GM19099 (cell line): ENCODE data around the gene STOML3.

Source experiments
- POLR2A ChIP-seq: IDR thresholded peaks from 3 replicates; pipeline ENCODE4 v1.6.1; 2011; ENCODE audit warnings: low read depth; ENCODE audit not compliant: insufficient read length; ENCODE audit errors: extremely low read depth

The STOML3 gene

GRCh38 chr13:38951525-38952313 lies 38.9 kb downstream of the STOML3 start:
- TF ChIP-seq POLR2A: no peak

GRCh38 chr13:38950987-38951386 lies 39.6 kb downstream of the STOML3 start:
- no peak for TF ChIP-seq POLR2A

GRCh38 chr13:38947054-38947453 lies 43.6 kb downstream of the STOML3 start:
- TF ChIP-seq POLR2A: no peak

GRCh38 chr13:38944219-38944618 lies 46.4 kb downstream of the STOML3 start:
- no peak for TF ChIP-seq POLR2A

GRCh38 chr13:38943231-38943630 lies 47.4 kb downstream of the STOML3 start:
- TF ChIP-seq POLR2A: no peak

GRCh38 chr13:38941353-38941945 lies 49.2 kb downstream of the STOML3 start:
- TF ChIP-seq POLR2A: no peak

GRCh38 chr13:38933786-38934185 lies 56.8 kb downstream of the STOML3 start:
- TF ChIP-seq POLR2A: no peak

- no peak for TF ChIP-seq POLR2A
These were observed 68.5 kb downstream of the STOML3 start for GRCh38 chr13:38922170-38922569.

- TF ChIP-seq POLR2A: no peak
These were observed 69.5 kb downstream of the STOML3 start for GRCh38 chr13:38921081-38921480.
